NT2/D1 (cell line): ENCODE results near the gene FAF2.

Experiments
- SUZ12 ChIP-seq: IDR thresholded peaks from 2 replicates; pipeline ENCODE4 v1.6.1; 2011; ENCODE audit not compliant: insufficient read length, insufficient read depth; ENCODE audit errors: extremely low read depth
- YY1 ChIP-seq: IDR thresholded peaks from 2 replicates; pipeline ENCODE4 v1.6.1; 2011; ENCODE audit not compliant: insufficient read length, insufficient read depth
- ZNF274 ChIP-seq: IDR thresholded peaks from 2 replicates; pipeline ENCODE4 v1.6.1; 2011; ENCODE audit warnings: mild to moderate bottlenecking, low read depth, low read length

GRCh38 chr5:176528761-176529115 lies 80.6 kb downstream of the FAF2 start:
- TF ChIP-seq ZNF274 = no peak
- TF ChIP-seq YY1 = no peak
- no peak for TF ChIP-seq SUZ12
